K562 (cell line): Measurements from ENCODE around the gene ZNF319. TPM values are rescaled to one million over a fixed set of nuclear protein-coding genes. Genes with fewer than 3 reads are reported as not detected.

Experiments
- ATAC-seq: fragments of 200-7000 bp; cut with Tn5 transposase; 3 replicates; pipeline ENCODE4 v1.9.1; 2020; ENCODE audit warnings: moderate library complexity
- BruUV-seq: library from RNA; stranded (reverse); fragments of 400-500 nt; replicated peaks from 2 replicates; lab custom pipeline; 2021; lab: Mats Ljungman, UMichigan
- CTCF ChIA-PET: fragments of 300-600 bp; formaldehyde crosslinking; extraction: SDS; loops from one replicate; lab custom pipeline; 2021; ENCODE audit warnings: low intra/inter-chr PET ratio; lab: Yijun Ruan, JAX
- POLR2A ChIA-PET: fragments of 300-600, 350-650 bp; sonication (Branson Sonifier 250); formaldehyde crosslinking; extraction: SDS; loops from one replicate; lab custom pipeline; 2021; ENCODE audit warnings: antibody characterized with exemption, inconsistent platforms; lab: Yijun Ruan, JAX
- DNase-seq, 4 experiments: peaks; one replicate each; pipeline versions ENCODE4 v3.0.0 to v3.0.0-alpha.2; 2011 to 2018; ENCODE audit warnings: low spot score in 3 of 4, mixed read lengths in 3 of 4; ENCODE audit errors: extremely low read depth in 1 of 4
- FAIRE-seq: peaks from 2 replicates; lab custom pipeline; 2011; peaks lifted over from hg19 to GRCh38; lab: Jason Lieb, UNC
- H2AFZ ChIP-seq: 2 replicates; pipeline ENCODE4 v1.6.0; 2011; ENCODE audit warnings: low read depth, low read length, control low read depth, inconsistent platforms
- H3K27ac ChIP-seq: fragments of 200-600 bp; 3 replicates; pipeline ENCODE4 v1.8.0; 2011; ENCODE audit warnings: low read depth, mild to moderate bottlenecking, control low read depth, inconsistent platforms, low read length, moderate library complexity, mixed read lengths; ENCODE audit errors: extremely low read depth
- H3K27me3 ChIP-seq, 2 experiments: fragments of 300-600 bp in 1 of 2; 2 replicates in 1 of 2; 3 replicates in 1 of 2; pipeline versions ENCODE4 v1.6.0 to v1.8.0; 2011; ENCODE audit warnings: inconsistent platforms in 2 of 2, low read length in 2 of 2, mild to moderate bottlenecking in 1 of 2, mixed read lengths in 1 of 2, moderate library complexity in 1 of 2; ENCODE audit not compliant: control insufficient read depth in 2 of 2, insufficient read depth in 2 of 2
- H3K36me3 ChIP-seq: fragments of 300-600 bp; 3 replicates; pipeline ENCODE4 v1.8.0; 2011; ENCODE audit warnings: mild to moderate bottlenecking, low read length, inconsistent platforms; ENCODE audit not compliant: control insufficient read depth, insufficient read depth
- H3K4me1 ChIP-seq, 2 experiments: fragments of 200-600 bp in 1 of 2; replicated peaks in 1 of 2; 2 replicates in 1 of 2; 3 replicates in 1 of 2; pipeline versions ENCODE4 v1.5.1 to v1.8.0; 2011; ENCODE audit warnings: inconsistent platforms in 2 of 2, low read length in 2 of 2, mild to moderate bottlenecking in 1 of 2, mixed read lengths in 1 of 2, moderate library complexity in 1 of 2; ENCODE audit not compliant: control insufficient read depth in 2 of 2, insufficient read depth in 2 of 2
- H3K4me2 ChIP-seq: 2 replicates; pipeline ENCODE4 v1.6.1; 2011; ENCODE audit warnings: low read length, control low read depth, inconsistent platforms, mixed read lengths; ENCODE audit not compliant: insufficient read depth
- H3K4me3 ChIP-seq: fragments of 200-600 bp; sonication (generic), shearing (Covaris generic); 2 replicates; pipeline ENCODE4 v1.5.1; 2016; ENCODE audit warnings: control low read depth, inconsistent platforms
- H3K79me2 ChIP-seq: fragments of 200-600 bp; 3 replicates; pipeline ENCODE4 v1.8.0; 2011; ENCODE audit warnings: low read length, inconsistent platforms; ENCODE audit not compliant: control insufficient read depth, insufficient read depth
- H3K9ac ChIP-seq, 2 experiments: 2 replicates each; pipeline versions ENCODE4 v1.6.0 to v1.6.1; 2011; ENCODE audit warnings: low read depth in 2 of 2, low read length in 2 of 2, control low read depth in 1 of 2, inconsistent platforms in 1 of 2, mild to moderate bottlenecking in 1 of 2, mixed read lengths in 1 of 2; ENCODE audit not compliant: insufficient read depth in 1 of 2
- H3K9me1 ChIP-seq: one replicate; pipeline ENCODE4 v1.6.0; 2011; ENCODE audit warnings: inconsistent platforms, mild to moderate bottlenecking, low read length, moderate library complexity; ENCODE audit not compliant: control insufficient read depth, insufficient read depth
- H3K9me3 ChIP-seq: replicated peaks from 2 replicates; pipeline ENCODE4 v1.5.1; 2011; ENCODE audit warnings: low read depth, low read length, inconsistent platforms; ENCODE audit not compliant: control insufficient read depth, insufficient read depth
- H4K20me1 ChIP-seq: replicated peaks from 2 replicates; pipeline ENCODE4 v1.6.1; 2011; ENCODE audit warnings: low read length, inconsistent platforms, mixed read lengths; ENCODE audit not compliant: control insufficient read depth, insufficient read depth
- CBX2 ChIP-seq: fragments of 200-600 bp; sonication (generic); IDR thresholded peaks from one replicate; pipeline ENCODE4 v1.6.1; 2012; ENCODE audit warnings: mild to moderate bottlenecking, low read length, inconsistent platforms; ENCODE audit not compliant: insufficient read depth, poor library complexity, severe bottlenecking
- EGR1 ChIP-seq: fragments of 450-650 bp; conservative IDR thresholded peaks from 2 replicates; pipeline ENCODE4 v1.6.1; 2017; ENCODE audit warnings: mild to moderate bottlenecking
- FOXJ2 ChIP-seq: fragments of 200-800 bp; sonication (Bioruptor generic); IDR thresholded peaks from 2 replicates; pipeline ENCODE4 v1.6.1; 2016; ENCODE audit warnings: missing genetic modification characterization, missing compliant biosample characterization
- HDGF ChIP-seq: fragments of 450-650 bp; IDR thresholded peaks from 2 replicates; pipeline ENCODE4 v1.6.1; 2016
- MTF1 ChIP-seq: fragments of 250-450 bp; sonication (Bioruptor Pico); IDR thresholded peaks from 2 replicates; pipeline ENCODE4 v1.9.0; 2021; ENCODE audit warnings: moderate library complexity, mild to moderate bottlenecking, inconsistent platforms, borderline replicate concordance
- NELFE ChIP-seq: IDR thresholded peaks from 2 replicates; pipeline ENCODE4 v1.6.1; 2011; ENCODE audit warnings: mild to moderate bottlenecking; ENCODE audit not compliant: insufficient read depth, insufficient read length
- POLR3A ChIP-seq: IDR thresholded peaks from 2 replicates; pipeline ENCODE4 v1.6.1; 2011; ENCODE audit warnings: borderline replicate concordance, mild to moderate bottlenecking, moderate library complexity; ENCODE audit not compliant: insufficient read length, insufficient read depth; ENCODE audit errors: extremely low read depth
- USF2 ChIP-seq: sonication (generic); formaldehyde crosslinking; IDR thresholded peaks from 2 replicates; pipeline ENCODE4 v1.5.0; 2020; ENCODE audit warnings: missing genetic modification reagents
- ZFP1 ChIP-seq: fragments of 450-650 bp; formaldehyde crosslinking; IDR thresholded peaks from 2 replicates; pipeline ENCODE4 v1.4.0; 2020; ENCODE audit warnings: mild to moderate bottlenecking, mixed read lengths
- ZNF174 ChIP-seq: fragments of 250-450 bp; sonication (Bioruptor Pico); IDR thresholded peaks from 2 replicates; pipeline ENCODE4 v1.4.0; 2020; ENCODE audit warnings: mild to moderate bottlenecking
- ZNF778 ChIP-seq: fragments of 450-650 bp; formaldehyde crosslinking; IDR thresholded peaks from 2 replicates; pipeline ENCODE4 v1.4.0; 2020; ENCODE audit warnings: mild to moderate bottlenecking, moderate library complexity
- WGBS: fragments of 100-300 bp; shearing (Covaris generic); methylation state at CpG from one replicate; pipeline ENCODE4 v1.1.6; 2016; ENCODE audit warnings: low coverage, mixed read lengths; ENCODE audit not compliant: insufficient coverage; ENCODE audit errors: missing lambda C conversion rate; 5-methylcytosine and 5-hydroxymethylcytosine counted together
- in situ Hi-C: fragments of 300-500 bp; cut with MboI; formaldehyde crosslinking; loops from 4 replicates; pipeline ENCODE4 v1.15.0; 2018; ENCODE audit warnings: inconsistent platforms, mixed read lengths
- intact Hi-C: fragments of 100-400 bp; cut with micrococcal nuclease; formaldehyde crosslinking; loops from 2 replicates; pipeline ENCODE4 v1.14.2; 2022
- polyA plus RNA-seq, 8 experiments: library from polyadenylated mRNA; depleted of rRNA in 4 of 8; stranded (reverse) in 5 of 8; unstranded in 3 of 8; fragments of >200 nt; fragmentation: Nextera tagmentation in 2 of 8; fragmentation: Illumina TruSeq in 1 of 8; extraction: Ambion mirVana in 2 of 8; extraction: Trizol in 1 of 8; gene quantifications; 2 replicates each; pipeline versions ENCODE4 v1.2.1 to v1.2.3, GENCODE V29; 2011 to 2014; ENCODE audit warnings: inconsistent platforms in 1 of 8, missing spikeins in 1 of 8
- total RNA-seq, 7 experiments: library from RNA; depleted of rRNA in 6 of 7; stranded (reverse); fragments of >200 nt in 6 of 7; fragmentation: Illumina TruSeq in 2 of 7; extraction: Trizol in 2 of 7; gene quantifications; 2 replicates each; pipeline versions ENCODE4 v1.2.1 to v1.2.3, GENCODE V29; 2011 to 2021; ENCODE audit warnings: low replicate concordance in 1 of 7

Gene ZNF319
- total and polyA plus RNA-seq, 9 of the 15 experiments (the other 6 are each of a cell fraction or from before 2014, with no cell fraction given): 0.20 to 5.7 (median 1.4) TPM

GRCh38 chr16:58040496-58040846 lies 40.0 kb upstream of the ZNF319 start:
- ATAC-seq: no peak
- Histone ChIP-seq H3K9ac (no peak overlapping the region), H3K4me3 (no peak overlapping the region), H3K9me3 (no peaks in the 10 kb centered on the region), H3K36me3 (peaks cover 50% of the 10 kb centered on the region; the same call in 2 of the 3 replicates), H2AFZ (no peak overlapping the region), H3K4me1 (peaks cover 3 to 29% of the 10 kb centered on the region in 2 experiments; a peak in 4 of 5 replicates), H3K27ac (no peak overlapping the region), H3K27me3 (no peaks in the 10 kb centered on the region), H3K79me2 (no peaks in the 10 kb centered on the region), H4K20me1 (peaks cover 1% of the 10 kb centered on the region; the same call in 1 of the 2 replicates), H3K4me2 (no peak overlapping the region), H3K9me1 (peaks cover 3% of the 10 kb centered on the region)
- DNase-seq: no peak
- POLR2A ChIA-PET: interaction anchor here (0.6 kb wide), 2 partner anchors 61 to 650 kb away, joined by 3 read pairs; no protein-coding TSS in a partner anchor
- FAIRE-seq: no peak
- intact Hi-C loops (no loop called here), in situ Hi-C loops (no loop called here)
- 99% methylated on average over 9 of the region's 12 CpGs for WGBS
- BruUV-seq: no TSS peak
- no peak for TF ChIP-seq ZNF174
- no peak for TF ChIP-seq EGR1
- TF ChIP-seq CBX2: no peak
- TF ChIP-seq ZFP1 (CRISPR knock-in tag): no peak
- no peak for TF ChIP-seq ZNF778 (CRISPR knock-in tag)
- TF ChIP-seq FOXJ2 (tag): no peak
- TF ChIP-seq USF2 (CRISPR knock-in tag): no peak
- no peak for TF ChIP-seq NELFE
- TF ChIP-seq HDGF: no peak
- TF ChIP-seq POLR3A: no peak
- TF ChIP-seq MTF1: no peak
- CTCF ChIA-PET: no interaction called here
